ENCODE data around the gene MCAT. TPM values are rescaled to one million over a fixed set of nuclear protein-coding genes. Genes with fewer than 3 reads are reported as not detected.

MCAT gene
- total RNA-seq, 1 donor from 2014 or later = 16.6 TPM

DNA sequence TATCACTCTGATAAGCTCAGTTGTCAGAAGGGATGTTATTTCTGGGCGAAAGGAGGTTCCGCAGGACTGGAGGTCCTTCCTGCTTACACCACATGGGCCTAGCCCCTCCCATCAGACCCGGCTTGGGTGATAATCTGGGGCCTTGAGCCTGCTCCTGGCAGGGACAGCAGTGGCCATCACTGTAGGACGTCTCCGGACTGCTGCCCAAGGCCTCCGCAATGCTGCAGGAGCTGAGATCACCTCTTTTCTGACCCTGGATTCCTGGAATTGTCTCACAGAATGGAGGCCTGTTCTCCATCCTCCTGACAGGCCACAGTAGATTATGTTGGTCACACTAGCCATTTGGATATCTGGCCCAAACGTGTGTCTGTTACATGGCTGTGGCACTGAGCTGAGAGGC, 41.9 kb downstream of the MCAT start:
- TF ChIP-seq CTCF (IDR thresholded peaks at IDR 0.05) = no peak
- Mint-ChIP-seq H3K4me1 (ENCODE audit: unreplicated experiment) (no peaks in the 10 kb centered on the region), H3K36me3 (ENCODE audit: unreplicated experiment) (no peaks in the 10 kb centered on the region), H3K4me3 (ENCODE audit: unreplicated experiment) (no peak overlapping the region), H3K9me3 (ENCODE audit: unreplicated experiment) (no peaks in the 10 kb centered on the region), H3K27ac (ENCODE audit: unreplicated experiment) (no peak overlapping the region), H3K27me3 (ENCODE audit: unreplicated experiment) (no peaks in the 10 kb centered on the region)
- DNase-seq (ENCODE audit: extremely low spot score, unreplicated experiment) = no peak

DNA sequence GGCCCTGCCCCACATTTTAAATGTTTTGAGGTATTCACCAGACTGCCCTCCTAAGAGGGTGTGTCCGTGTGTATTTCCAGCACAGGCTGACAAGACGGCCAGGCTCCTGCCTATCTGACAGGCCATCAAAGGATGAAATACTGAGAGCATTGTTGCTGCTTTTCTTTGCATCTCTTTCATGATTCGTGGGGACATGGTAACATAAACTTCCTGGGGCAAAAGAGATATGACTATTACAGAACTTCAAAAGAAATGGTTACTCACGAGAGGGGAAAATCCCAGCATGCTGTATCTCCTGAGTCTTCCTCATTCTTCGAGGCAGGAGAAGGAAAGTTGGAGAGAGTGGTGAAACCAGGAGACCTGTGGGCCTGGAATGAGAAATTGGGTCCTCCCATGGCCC, 43.0 kb downstream of the MCAT start:
- Mint-ChIP-seq H3K4me3 (ENCODE audit: unreplicated experiment) (no peak overlapping the region), H3K36me3 (ENCODE audit: unreplicated experiment) (no peaks in the 10 kb centered on the region), H3K4me1 (ENCODE audit: unreplicated experiment) (no peaks in the 10 kb centered on the region), H3K9me3 (ENCODE audit: unreplicated experiment) (no peaks in the 10 kb centered on the region), H3K27me3 (ENCODE audit: unreplicated experiment) (no peaks in the 10 kb centered on the region), H3K27ac (ENCODE audit: unreplicated experiment) (no peak overlapping the region)
- TF ChIP-seq CTCF (IDR thresholded peaks at IDR 0.05) = no peak
- DNase-seq (ENCODE audit: extremely low spot score, unreplicated experiment) = no peak

GRCh38 chr22:43099095-43099494, 44.1 kb downstream of the MCAT start:
- no peak for TF ChIP-seq CTCF (IDR thresholded peaks at IDR 0.05)
- H3K9me3 Mint-ChIP-seq (ENCODE audit: unreplicated experiment) = no peaks in the 10 kb centered on the region
- DNase-seq (ENCODE audit: extremely low spot score, unreplicated experiment) = no peak
- no peak overlapping the region for H3K4me3 Mint-ChIP-seq (ENCODE audit: unreplicated experiment)
- no peaks in the 10 kb centered on the region for H3K36me3 Mint-ChIP-seq (ENCODE audit: unreplicated experiment)
- H3K27me3 Mint-ChIP-seq (ENCODE audit: unreplicated experiment) = no peaks in the 10 kb centered on the region
- H3K4me1 Mint-ChIP-seq (ENCODE audit: unreplicated experiment) = no peaks in the 10 kb centered on the region
- no peak overlapping the region for H3K27ac Mint-ChIP-seq (ENCODE audit: unreplicated experiment)

GRCh38 chr22:43098356-43098755, 44.8 kb downstream of the MCAT start:
- H3K4me1 Mint-ChIP-seq (ENCODE audit: unreplicated experiment) = no peaks in the 10 kb centered on the region
- TF ChIP-seq CTCF (IDR thresholded peaks at IDR 0.05) = no peak
- H3K36me3 Mint-ChIP-seq (ENCODE audit: unreplicated experiment) = no peaks in the 10 kb centered on the region
- no peaks in the 10 kb centered on the region for H3K9me3 Mint-ChIP-seq (ENCODE audit: unreplicated experiment)
- H3K27ac Mint-ChIP-seq (ENCODE audit: unreplicated experiment) = no peak overlapping the region
- no peak for DNase-seq (ENCODE audit: extremely low spot score, unreplicated experiment)
- no peaks in the 10 kb centered on the region for H3K27me3 Mint-ChIP-seq (ENCODE audit: unreplicated experiment)
- H3K4me3 Mint-ChIP-seq (ENCODE audit: unreplicated experiment) = no peak overlapping the region

- DNase-seq (ENCODE audit: extremely low spot score, unreplicated experiment) = no peak
- no peaks in the 10 kb centered on the region for H3K36me3 Mint-ChIP-seq (ENCODE audit: unreplicated experiment)
- no peaks in the 10 kb centered on the region for H3K9me3 Mint-ChIP-seq (ENCODE audit: unreplicated experiment)
- TF ChIP-seq CTCF (IDR thresholded peaks at IDR 0.05) = no peak
- no peaks in the 10 kb centered on the region for H3K4me1 Mint-ChIP-seq (ENCODE audit: unreplicated experiment)
- no peaks in the 10 kb centered on the region for H3K27me3 Mint-ChIP-seq (ENCODE audit: unreplicated experiment)
- H3K27ac Mint-ChIP-seq (ENCODE audit: unreplicated experiment) = no peak overlapping the region
- H3K4me3 Mint-ChIP-seq (ENCODE audit: unreplicated experiment) = no peak overlapping the region
Measured at GRCh38 chr22:43096420-43096819, 46.8 kb downstream of the MCAT start.
